HS-27A (cell line): ENCODE data around the gene PECR.
"Not testable (repeated sequence)": the region's sequence is repeated elsewhere in the genome, so short reads cannot be mapped to it uniquely, and the experiment has no call there.

Source experiments
- DNase-seq: peaks from one replicate; pipeline ENCODE4 v3.0.0-alpha.2; 2012; ENCODE audit warnings: low read depth, missing footprints

Gene PECR

GRCh38 chr2:216002101-216002678 is 79.4 kb downstream of the PECR start:
- DNase-seq = no peak

GRCh38 chr2:216001216-216002100 is 80.2 kb downstream of the PECR start:
- DNase-seq = no peak

GRCh38 chr2:215998636-215999035 is 83.0 kb downstream of the PECR start:
- no peak for DNase-seq

- no peak for DNase-seq
Observed at GRCh38 chr2:215997219-215997618, 84.4 kb downstream of the PECR start.

- no peak for DNase-seq
Observed at GRCh38 chr2:215994911-215995310, 86.7 kb downstream of the PECR start.

- DNase-seq = not testable (repeated sequence)
Observed at GRCh38 chr2:215988556-215989207, 92.9 kb downstream of the PECR start.
